Hepatocyte (in vitro differentiated cells): ENCODE data around the gene PERCC1.

ENCODE experiments used
- EZH2 ChIP-seq: fragments of 200-600 bp; sonication (generic); IDR thresholded peaks from 2 replicates; pipeline ENCODE4 v1.6.1; 2016; ENCODE audit warnings: antibody characterized with exemption, mild to moderate bottlenecking, borderline replicate concordance
- EZH2phosphoT487 ChIP-seq: fragments of 200-600 bp; sonication (generic); IDR thresholded peaks from one replicate; pipeline ENCODE4 v1.6.1; 2018; ENCODE audit warnings: antibody characterized with exemption, mild to moderate bottlenecking, low read depth, moderate library complexity; ENCODE audit not compliant: unreplicated experiment, severe bottlenecking
- TF ChIP-seq, protein P1 (sequence below): fragments of 200-600 bp; sonication (generic); IDR thresholded peaks from 2 replicates; pipeline ENCODE4 v1.5.1; 2016; ENCODE audit warnings: antibody characterized with exemption, mild to moderate bottlenecking; ENCODE audit not compliant: poor library complexity

GRCh38 chr16:1456951-1457350, 26.1 kb downstream of the PERCC1 start:
- TF ChIP-seq, protein P1, sequence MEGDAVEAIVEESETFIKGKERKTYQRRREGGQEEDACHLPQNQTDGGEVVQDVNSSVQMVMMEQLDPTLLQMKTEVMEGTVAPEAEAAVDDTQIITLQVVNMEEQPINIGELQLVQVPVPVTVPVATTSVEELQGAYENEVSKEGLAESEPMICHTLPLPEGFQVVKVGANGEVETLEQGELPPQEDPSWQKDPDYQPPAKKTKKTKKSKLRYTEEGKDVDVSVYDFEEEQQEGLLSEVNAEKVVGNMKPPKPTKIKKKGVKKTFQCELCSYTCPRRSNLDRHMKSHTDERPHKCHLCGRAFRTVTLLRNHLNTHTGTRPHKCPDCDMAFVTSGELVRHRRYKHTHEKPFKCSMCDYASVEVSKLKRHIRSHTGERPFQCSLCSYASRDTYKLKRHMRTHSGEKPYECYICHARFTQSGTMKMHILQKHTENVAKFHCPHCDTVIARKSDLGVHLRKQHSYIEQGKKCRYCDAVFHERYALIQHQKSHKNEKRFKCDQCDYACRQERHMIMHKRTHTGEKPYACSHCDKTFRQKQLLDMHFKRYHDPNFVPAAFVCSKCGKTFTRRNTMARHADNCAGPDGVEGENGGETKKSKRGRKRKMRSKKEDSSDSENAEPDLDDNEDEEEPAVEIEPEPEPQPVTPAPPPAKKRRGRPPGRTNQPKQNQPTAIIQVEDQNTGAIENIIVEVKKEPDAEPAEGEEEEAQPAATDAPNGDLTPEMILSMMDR: no peak
- TF ChIP-seq EZH2phosphoT487: no peak
- no peak for TF ChIP-seq EZH2
